ENCODE results near the gene PCBD1. TPM values are rescaled to one million over a fixed set of nuclear protein-coding genes. Genes with fewer than 3 reads are reported as not detected.

PCBD1 gene
- total RNA-seq, 1 experiment from 2014 or later, result 39.7 TPM

DNA sequence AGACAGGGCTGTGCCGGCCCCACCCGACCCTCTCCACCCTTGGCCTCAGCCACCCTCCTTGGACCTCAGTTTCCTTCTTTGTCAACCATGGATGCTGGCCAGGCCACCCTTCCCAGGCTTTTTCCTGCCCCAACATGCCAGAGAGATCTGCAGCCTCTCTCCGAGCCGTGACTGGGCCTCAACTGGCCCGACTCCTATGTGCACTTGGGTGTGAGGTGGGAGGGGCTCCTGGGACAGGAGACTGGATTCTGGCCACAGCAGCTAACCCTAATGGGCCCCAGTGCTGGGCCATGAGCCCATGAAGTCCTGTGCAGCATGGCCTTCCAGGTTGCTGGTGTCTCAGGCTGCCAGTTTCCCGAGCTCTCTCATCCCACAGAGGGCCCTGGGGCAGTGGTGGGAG, 47.7 kb upstream of the PCBD1 start:
- H3K36me3 Mint-ChIP-seq (ENCODE audit: insufficient read depth in 1 of 3, low read depth in 3 of 3), result no peaks in the 10 kb centered on the region
- no peaks in the 10 kb centered on the region for H3K9me3 Mint-ChIP-seq
- Histone ChIP-seq H2BK120ac (ENCODE audit: low read depth, low read length, poor library complexity, severe bottlenecking) (no peak overlapping the region), H2BK12ac (ENCODE audit: insufficient read length, low read depth, low read length) (no peak overlapping the region), H3K23me2 (ENCODE audit: insufficient read length, low read depth, low read length, poor library complexity, severe bottlenecking) (no peaks in the 10 kb centered on the region), H3K18ac (ENCODE audit: insufficient read length, low read depth, low read length) (no peak overlapping the region), H3K4me2 (ENCODE audit: insufficient read depth, insufficient read length, low read length) (no peak overlapping the region), H3K9me3 (ENCODE audit: control insufficient read depth, low read depth, low read length) (no peaks in the 10 kb centered on the region), H2BK20ac (ENCODE audit: low read depth, low read length, poor library complexity, severe bottlenecking) (no peak overlapping the region), H4K91ac (ENCODE audit: insufficient read length, low read depth, low read length) (no peak overlapping the region), H4K20me1 (ENCODE audit: control insufficient read depth, insufficient read depth, insufficient read length) (no peaks in the 10 kb centered on the region), H3K27ac (ENCODE audit: insufficient read length, low read depth, low read length) (no peak overlapping the region), H2AK5ac (ENCODE audit: insufficient read length, low read length) (no peak overlapping the region), H2BK15ac (ENCODE audit: low read depth, low read length) (no peak overlapping the region), H2AFZ (ENCODE audit: low read length) (no peak overlapping the region), H3K4me1 (ENCODE audit: insufficient read depth, low read length) (no peaks in the 10 kb centered on the region), H4K8ac (replicated peaks; ENCODE audit: insufficient read length, low read depth, low read length) (no peak overlapping the region), H3K79me1 (ENCODE audit: insufficient read depth, low read depth, low read length, poor library complexity, severe bottlenecking) (no peaks in the 10 kb centered on the region), H4K5ac (ENCODE audit: insufficient read length, low read depth, low read length) (no peak overlapping the region), H2BK5ac (ENCODE audit: insufficient read length, low read length) (no peak overlapping the region), H3K23ac (ENCODE audit: insufficient read length, low read depth, low read length) (no peak overlapping the region), H3K14ac (ENCODE audit: insufficient read depth, low read length) (no peak overlapping the region), H3K79me2 (ENCODE audit: insufficient read depth, low read length) (no peaks in the 10 kb centered on the region), H3K56ac (ENCODE audit: insufficient read length, low read depth, low read length) (no peak overlapping the region), H3K9ac (ENCODE audit: extremely low read depth, insufficient read length, low read length) (no peak overlapping the region), H3K4ac (ENCODE audit: low read depth, low read length) (no peak overlapping the region), H3K27me3 (ENCODE audit: insufficient read depth, low read length) (no peaks in the 10 kb centered on the region), H3T11ph (ENCODE audit: low read length) (no peak overlapping the region)
- peaks cover 13% of the 10 kb centered on the region for H3K27me3 Mint-ChIP-seq (ENCODE audit: low read depth)
- peak overlapping the region in 1 of 3 experiments; percentile 80; a peak in 1 of 7 replicates for H3K27ac Mint-ChIP-seq
- TF ChIP-seq, protein P1, sequence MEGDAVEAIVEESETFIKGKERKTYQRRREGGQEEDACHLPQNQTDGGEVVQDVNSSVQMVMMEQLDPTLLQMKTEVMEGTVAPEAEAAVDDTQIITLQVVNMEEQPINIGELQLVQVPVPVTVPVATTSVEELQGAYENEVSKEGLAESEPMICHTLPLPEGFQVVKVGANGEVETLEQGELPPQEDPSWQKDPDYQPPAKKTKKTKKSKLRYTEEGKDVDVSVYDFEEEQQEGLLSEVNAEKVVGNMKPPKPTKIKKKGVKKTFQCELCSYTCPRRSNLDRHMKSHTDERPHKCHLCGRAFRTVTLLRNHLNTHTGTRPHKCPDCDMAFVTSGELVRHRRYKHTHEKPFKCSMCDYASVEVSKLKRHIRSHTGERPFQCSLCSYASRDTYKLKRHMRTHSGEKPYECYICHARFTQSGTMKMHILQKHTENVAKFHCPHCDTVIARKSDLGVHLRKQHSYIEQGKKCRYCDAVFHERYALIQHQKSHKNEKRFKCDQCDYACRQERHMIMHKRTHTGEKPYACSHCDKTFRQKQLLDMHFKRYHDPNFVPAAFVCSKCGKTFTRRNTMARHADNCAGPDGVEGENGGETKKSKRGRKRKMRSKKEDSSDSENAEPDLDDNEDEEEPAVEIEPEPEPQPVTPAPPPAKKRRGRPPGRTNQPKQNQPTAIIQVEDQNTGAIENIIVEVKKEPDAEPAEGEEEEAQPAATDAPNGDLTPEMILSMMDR (conservative IDR thresholded peaks at IDR 0.05), result no peak
- no peak for DNase-seq
- H3K4me1 Mint-ChIP-seq, result 0 out of 4 replicates have a peak, but pooled peaks cover 0 to 3% of the 10 kb centered on the region in 2 experiments
- no CpG with 5 or more reads among the region's 6 CpGs for WGBS (ENCODE audit: extremely low coverage, insufficient read length, low lambda C conversion rate)
- no peak overlapping the region for H3K4me3 Mint-ChIP-seq

Data from H9 (cell line).